ENCODE data around the gene FBXO4.
"Not testable (repeated sequence)": the region's sequence is repeated elsewhere in the genome, so short reads cannot be mapped to it uniquely, and the experiment has no call there.

FBXO4 gene

GRCh38 chr5:41954286-41954685, 29.2 kb downstream of the FBXO4 start:
- Mint-ChIP-seq H3K4me1 (ENCODE audit: low read depth) (no peaks in the 10 kb centered on the region), H3K27me3 (peaks cover 3% of the 10 kb centered on the region), H3K4me3 (no peak overlapping the region), H3K27ac (no peak overlapping the region), H3K36me3 (peaks cover 3% of the 10 kb centered on the region), H3K9me3 (ENCODE audit: low read depth) (peaks cover 3% of the 10 kb centered on the region)

- Mint-ChIP-seq H3K4me1 (ENCODE audit: low read depth) (no peaks in the 10 kb centered on the region), H3K4me3 (no peak overlapping the region), H3K27ac (no peak overlapping the region), H3K27me3 (peaks cover 3% of the 10 kb centered on the region), H3K36me3 (no peaks in the 10 kb centered on the region), H3K9me3 (ENCODE audit: low read depth) (peaks cover 7% of the 10 kb centered on the region)
Measured at GRCh38 chr5:41955432-41956024, 30.4 kb downstream of the FBXO4 start.

GRCh38 chr5:41956943-41957342, 31.9 kb downstream of the FBXO4 start:
- no peak overlapping the region for H3K4me3 Mint-ChIP-seq
- peaks cover 4% of the 10 kb centered on the region for H3K36me3 Mint-ChIP-seq

GRCh38 chr5:41960481-41960880, 35.4 kb downstream of the FBXO4 start:
- Mint-ChIP-seq H3K27ac (no peak overlapping the region), H3K9me3 (ENCODE audit: low read depth) (peaks cover 23% of the 10 kb centered on the region), H3K36me3 (peaks cover 8% of the 10 kb centered on the region), H3K4me3 (no peak overlapping the region), H3K4me1 (ENCODE audit: low read depth) (no peaks in the 10 kb centered on the region), H3K27me3 (peaks cover 3% of the 10 kb centered on the region)

More at GRCh38 chr5:41956943-41957342, 31.9 kb downstream of the FBXO4 start:
- no peak overlapping the region for H3K27ac Mint-ChIP-seq
- H3K27me3 Mint-ChIP-seq, result peaks cover 1% of the 10 kb centered on the region
- no peaks in the 10 kb centered on the region for H3K4me1 Mint-ChIP-seq (ENCODE audit: low read depth)
- peaks cover 14% of the 10 kb centered on the region for H3K9me3 Mint-ChIP-seq (ENCODE audit: low read depth)

GRCh38 chr5:41961736-41962135, 36.7 kb downstream of the FBXO4 start:
- Mint-ChIP-seq H3K4me1 (ENCODE audit: low read depth) (no peaks in the 10 kb centered on the region), H3K4me3 (no peak overlapping the region), H3K27me3 (peaks cover 2% of the 10 kb centered on the region), H3K36me3 (peaks cover 8% of the 10 kb centered on the region), H3K9me3 (ENCODE audit: low read depth) (peaks cover 25% of the 10 kb centered on the region), H3K27ac (no peak overlapping the region)

- H3K36me3 Mint-ChIP-seq, result peaks cover 8% of the 10 kb centered on the region
- no peak overlapping the region for H3K27ac Mint-ChIP-seq
- H3K27me3 Mint-ChIP-seq, result peaks cover 5% of the 10 kb centered on the region
- no peaks in the 10 kb centered on the region for H3K4me1 Mint-ChIP-seq (ENCODE audit: low read depth)
- H3K4me3 Mint-ChIP-seq, result no peak overlapping the region
- peaks cover 29% of the 10 kb centered on the region for H3K9me3 Mint-ChIP-seq (ENCODE audit: low read depth)
Measured at GRCh38 chr5:41962491-41962890, 37.4 kb downstream of the FBXO4 start.

- Mint-ChIP-seq H3K4me3 (no peak overlapping the region), H3K27me3 (peaks cover 15% of the 10 kb centered on the region), H3K27ac (no peak overlapping the region), H3K9me3 (ENCODE audit: low read depth) (peaks cover 27% of the 10 kb centered on the region), H3K4me1 (ENCODE audit: low read depth) (no peaks in the 10 kb centered on the region), H3K36me3 (peaks cover 16% of the 10 kb centered on the region)
Measured at GRCh38 chr5:41966401-41967105, 41.5 kb downstream of the FBXO4 start.

GRCh38 chr5:41967401-41967800, 42.3 kb downstream of the FBXO4 start:
- Mint-ChIP-seq H3K4me3 (no peak overlapping the region), H3K27ac (no peak overlapping the region), H3K27me3 (peaks cover 15% of the 10 kb centered on the region), H3K9me3 (ENCODE audit: low read depth) (peaks cover 28% of the 10 kb centered on the region), H3K4me1 (ENCODE audit: low read depth) (no peaks in the 10 kb centered on the region), H3K36me3 (peaks cover 15% of the 10 kb centered on the region)

GRCh38 chr5:41968153-41968723, 43.2 kb downstream of the FBXO4 start:
- Mint-ChIP-seq H3K9me3 (ENCODE audit: low read depth) (peaks cover 22% of the 10 kb centered on the region), H3K36me3 (peaks cover 12% of the 10 kb centered on the region), H3K27me3 (peaks cover 13% of the 10 kb centered on the region), H3K4me3 (no peak overlapping the region), H3K4me1 (ENCODE audit: low read depth) (no peaks in the 10 kb centered on the region), H3K27ac (no peak overlapping the region)

- Mint-ChIP-seq H3K9me3 (ENCODE audit: low read depth) (peaks cover 16% of the 10 kb centered on the region), H3K4me1 (ENCODE audit: low read depth) (no peaks in the 10 kb centered on the region), H3K27me3 (peaks cover 6% of the 10 kb centered on the region), H3K27ac (no peak overlapping the region), H3K36me3 (peaks cover 9% of the 10 kb centered on the region), H3K4me3 (no peak overlapping the region)
Measured at GRCh38 chr5:41973087-41973486, 48.0 kb downstream of the FBXO4 start.

GRCh38 chr5:41973887-41974286, 48.8 kb downstream of the FBXO4 start:
- Mint-ChIP-seq H3K9me3 (ENCODE audit: low read depth) (peaks cover 15% of the 10 kb centered on the region), H3K4me1 (ENCODE audit: low read depth) (no peaks in the 10 kb centered on the region), H3K27ac (no peak overlapping the region), H3K4me3 (no peak overlapping the region), H3K27me3 (peaks cover 4% of the 10 kb centered on the region), H3K36me3 (peaks cover 7% of the 10 kb centered on the region)

- H3K9me3 Mint-ChIP-seq (ENCODE audit: low read depth), result no peaks in the 10 kb centered on the region
- H3K27ac Mint-ChIP-seq, result no peak overlapping the region
- H3K4me1 Mint-ChIP-seq (ENCODE audit: low read depth), result no peaks in the 10 kb centered on the region
- H3K36me3 Mint-ChIP-seq, result no peaks in the 10 kb centered on the region
- no peak overlapping the region for H3K4me3 Mint-ChIP-seq
- peaks cover 3% of the 10 kb centered on the region for H3K27me3 Mint-ChIP-seq
Measured at GRCh38 chr5:41978676-41979075, 53.6 kb downstream of the FBXO4 start.

GRCh38 chr5:41980396-41980795, 55.3 kb downstream of the FBXO4 start:
- Mint-ChIP-seq H3K27ac (no peak overlapping the region), H3K9me3 (ENCODE audit: low read depth) (no peaks in the 10 kb centered on the region), H3K36me3 (no peaks in the 10 kb centered on the region), H3K27me3 (peaks cover 8% of the 10 kb centered on the region), H3K4me3 (no peak overlapping the region), H3K4me1 (ENCODE audit: low read depth) (no peaks in the 10 kb centered on the region)

GRCh38 chr5:41980870-41981269, 55.8 kb downstream of the FBXO4 start:
- Mint-ChIP-seq H3K27ac (no peak overlapping the region), H3K4me1 (ENCODE audit: low read depth) (no peaks in the 10 kb centered on the region), H3K36me3 (no peaks in the 10 kb centered on the region), H3K4me3 (no peak overlapping the region), H3K27me3 (peaks cover 8% of the 10 kb centered on the region), H3K9me3 (ENCODE audit: low read depth) (no peaks in the 10 kb centered on the region)

- H3K4me1 Mint-ChIP-seq (ENCODE audit: low read depth); H3K27ac Mint-ChIP-seq; H3K36me3 Mint-ChIP-seq; H3K4me3 Mint-ChIP-seq; H3K9me3 Mint-ChIP-seq (ENCODE audit: low read depth): not testable (repeated sequence)
- H3K27me3 Mint-ChIP-seq, result peaks cover 19% of the 10 kb centered on the region
Measured at GRCh38 chr5:41982858-41983257, 57.8 kb downstream of the FBXO4 start.
